GM19238 (cell line): ENCODE data around the gene APCDD1L.
"Not testable (repeated sequence)": the region's sequence is repeated elsewhere in the genome, so short reads cannot be mapped to it uniquely, and the experiment has no call there.

Experiments
- DNase-seq: peaks from one replicate; pipeline ENCODE4 v3.0.0; 2011; ENCODE audit warnings: low spot score; ENCODE audit not compliant: insufficient read length

Gene APCDD1L

DNA sequence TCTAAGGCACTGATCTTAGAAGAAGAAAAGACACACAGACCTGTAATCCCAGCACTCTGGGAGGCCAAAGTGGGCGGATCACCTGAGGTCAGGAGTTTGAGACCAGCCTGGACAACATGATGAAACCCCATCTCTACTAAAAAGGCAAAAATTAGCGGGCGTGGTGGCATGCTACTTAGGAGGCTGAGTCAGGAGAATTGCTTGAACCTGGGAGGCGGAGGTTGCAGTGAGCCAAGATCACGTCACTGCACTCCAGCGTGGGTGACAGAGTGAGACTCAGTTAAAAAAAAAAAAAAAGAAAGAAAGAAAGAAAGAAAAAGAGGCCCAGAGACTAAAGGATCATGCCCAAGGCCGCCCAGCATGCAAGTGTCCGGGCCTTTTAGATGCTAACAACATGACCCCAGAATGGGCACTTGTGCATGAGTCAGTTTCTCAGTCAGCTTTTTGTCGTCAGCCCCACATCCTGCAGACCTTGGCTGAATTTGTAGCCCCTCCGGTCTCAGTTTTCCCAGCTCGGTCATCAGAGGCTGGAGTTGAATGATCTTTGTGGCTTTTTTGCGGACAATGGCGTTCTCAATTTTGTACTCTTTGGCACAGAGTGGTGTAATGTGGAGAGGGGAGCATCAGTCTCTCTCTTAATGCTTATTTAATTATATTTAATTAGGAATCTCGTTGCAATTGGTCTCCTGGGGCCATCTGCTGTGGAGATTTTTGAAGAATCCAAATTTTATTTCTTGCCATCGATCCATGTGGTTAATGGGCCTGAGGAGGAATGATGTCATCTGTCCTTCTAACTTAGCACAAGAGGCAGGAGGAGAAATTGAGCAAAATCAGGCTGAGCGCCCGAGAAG, 30.6 kb upstream of the APCDD1L start:
- no peak for DNase-seq

DNA sequence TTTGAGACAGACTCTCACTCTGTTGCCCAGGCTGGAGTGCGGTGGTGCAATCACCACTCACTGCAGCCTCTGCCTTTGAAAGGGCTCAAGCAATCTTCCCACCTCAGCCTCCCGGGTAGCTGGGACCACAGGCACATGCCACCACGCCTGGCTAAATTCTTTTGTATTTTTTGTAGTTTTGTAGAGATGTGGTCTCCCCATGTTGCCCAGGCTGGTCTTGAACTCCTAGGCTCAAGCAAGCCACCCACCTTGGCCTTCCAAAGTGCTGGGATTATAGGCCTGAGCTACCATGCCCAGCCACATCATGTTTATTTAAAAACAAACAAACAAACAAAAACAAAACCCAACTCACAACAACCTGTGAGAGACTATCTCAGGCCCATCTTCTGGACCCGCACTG, 29.7 kb upstream of the APCDD1L start:
- DNase-seq, result no peak

DNA sequence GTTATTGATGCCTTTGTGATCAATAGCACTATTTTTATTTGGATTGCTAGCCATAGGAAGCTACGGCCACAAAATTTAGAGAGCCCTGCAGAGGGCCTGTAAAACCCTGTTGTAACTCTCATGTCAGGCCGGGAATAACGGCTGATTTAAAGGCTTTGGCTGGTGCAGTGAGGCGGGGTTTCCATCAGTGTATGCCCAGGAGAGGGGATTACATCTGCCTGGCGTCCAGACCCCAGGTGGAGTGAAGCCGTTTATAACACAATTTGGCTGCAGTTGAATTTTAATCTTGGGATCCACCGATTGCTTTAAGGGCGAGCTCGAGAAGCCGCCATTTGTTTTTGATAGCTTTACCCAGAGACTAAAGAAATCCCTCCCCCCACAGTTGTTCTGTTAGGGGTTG, 29.1 kb upstream of the APCDD1L start:
- DNase-seq, result no peak

DNA sequence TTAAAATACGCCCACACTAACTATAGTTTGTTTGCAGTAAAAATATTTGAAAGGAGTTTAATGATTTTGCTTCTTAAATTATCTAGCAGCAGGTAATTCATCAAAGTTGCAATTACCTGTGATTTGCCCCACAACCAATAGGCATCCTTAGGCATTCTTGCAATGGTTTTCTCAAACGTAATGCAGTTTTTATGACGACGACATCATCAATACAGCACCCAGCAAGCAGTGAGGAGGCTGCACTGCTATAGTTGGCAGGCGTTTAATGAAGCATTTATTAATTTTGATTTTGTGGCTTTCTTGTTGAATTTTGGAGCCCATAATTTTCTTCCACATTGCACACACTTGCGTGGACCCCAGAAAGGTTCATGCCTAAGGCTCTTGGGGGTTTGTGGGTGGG, 28.1 kb upstream of the APCDD1L start:
- no peak for DNase-seq

DNA sequence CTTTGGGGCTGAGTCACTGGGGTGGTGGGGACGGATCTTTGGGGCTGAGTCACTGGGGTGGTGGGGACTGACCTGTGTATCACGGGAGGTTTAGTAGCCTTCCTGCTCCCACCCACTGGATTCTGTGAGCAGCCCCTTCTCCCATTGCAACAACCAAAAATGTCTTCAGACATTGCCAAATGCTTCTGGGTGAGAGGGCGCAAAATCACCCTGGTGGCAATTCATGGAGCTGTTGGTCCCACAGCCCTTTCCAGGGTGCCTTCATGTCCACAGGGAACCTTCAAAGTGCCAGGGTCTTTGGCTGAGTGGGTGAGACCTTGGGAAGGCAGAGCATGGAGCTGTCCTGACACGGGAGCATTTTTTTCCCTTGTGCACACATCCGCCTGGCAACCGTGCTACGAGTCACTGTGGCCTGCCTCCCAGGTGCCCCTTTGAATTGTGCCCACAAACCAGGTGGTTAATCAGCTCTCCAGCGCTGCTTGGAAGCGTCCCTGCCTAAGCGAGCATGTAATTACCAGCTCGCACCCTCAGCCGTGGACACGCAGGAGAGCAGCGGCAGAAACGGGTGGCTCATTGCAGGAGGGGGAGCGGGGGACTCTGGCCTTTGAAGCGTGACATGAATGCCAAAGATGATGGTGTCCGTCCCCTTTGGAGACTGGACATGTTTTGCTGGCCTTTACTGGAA, 27.4 kb upstream of the APCDD1L start:
- DNase-seq, result no peak

GRCh38 chr20:58542034-58542410, 26.8 kb upstream of the APCDD1L start:
- DNase-seq, result not testable (repeated sequence)

DNA sequence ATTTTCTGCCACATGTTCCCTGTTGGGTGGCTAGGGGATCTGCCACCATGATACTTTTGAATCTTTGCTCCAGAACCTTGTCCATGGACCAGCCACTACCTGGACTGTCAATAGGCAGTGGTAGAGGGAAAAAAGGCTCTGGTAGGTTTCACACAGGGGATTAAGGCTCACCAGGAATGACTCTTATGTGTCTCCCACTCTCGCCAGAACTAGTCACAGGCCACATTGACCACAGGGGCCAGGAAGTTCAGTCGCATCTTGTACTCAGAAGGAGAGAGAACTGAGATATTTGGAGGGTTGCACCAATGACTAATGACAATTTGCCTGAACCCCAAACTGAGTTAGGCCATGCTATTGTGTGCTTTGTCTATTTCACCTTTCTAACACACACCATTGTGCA, 23.6 kb upstream of the APCDD1L start:
- DNase-seq, result no peak

- no peak for DNase-seq
Measured at GRCh38 chr20:58537831-58538230, 22.6 kb upstream of the APCDD1L start.

DNA sequence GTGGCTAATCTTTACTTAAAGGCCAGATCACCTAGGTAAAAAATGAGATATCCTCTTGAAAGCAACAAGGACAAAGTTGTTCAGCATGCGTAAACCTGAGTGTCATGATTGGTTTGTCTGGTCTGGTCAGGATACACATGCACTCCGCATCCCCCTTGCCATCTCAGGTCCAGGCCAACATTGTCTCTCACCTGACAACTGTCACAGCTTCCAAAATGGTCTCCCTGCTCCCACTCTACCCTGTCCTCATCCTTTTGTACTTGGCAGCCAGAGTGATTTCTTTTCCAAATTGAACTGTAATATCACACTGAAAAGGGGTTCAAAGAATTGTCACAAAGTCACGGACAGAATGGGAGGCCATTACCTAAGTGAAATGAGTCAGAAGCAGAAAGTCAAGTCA, 21.1 kb upstream of the APCDD1L start:
- no peak for DNase-seq

GRCh38 chr20:58531657-58532056, 16.5 kb upstream of the APCDD1L start:
- no peak for DNase-seq

DNA sequence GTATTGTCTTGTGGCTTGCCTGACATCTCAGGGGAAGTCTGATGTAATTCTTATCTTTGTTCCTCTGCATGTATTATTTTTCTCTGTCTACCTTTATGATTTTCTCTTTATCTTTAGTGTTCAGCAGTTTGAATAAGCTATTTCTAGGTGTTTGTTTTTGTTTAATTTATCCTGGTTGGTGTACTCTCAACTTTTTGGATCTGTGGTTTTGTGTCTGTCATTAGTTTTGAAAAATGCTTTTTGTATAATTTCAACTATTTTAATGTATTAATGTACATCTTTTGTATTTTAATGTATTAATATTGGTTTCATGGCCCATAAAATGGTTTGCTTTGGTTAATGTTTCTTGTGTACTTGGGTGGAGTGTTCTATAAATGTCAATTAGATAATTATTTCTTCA, 15.9 kb upstream of the APCDD1L start:
- DNase-seq, result no peak

GRCh38 chr20:58528412-58528811, 13.2 kb upstream of the APCDD1L start:
- no peak for DNase-seq

DNA sequence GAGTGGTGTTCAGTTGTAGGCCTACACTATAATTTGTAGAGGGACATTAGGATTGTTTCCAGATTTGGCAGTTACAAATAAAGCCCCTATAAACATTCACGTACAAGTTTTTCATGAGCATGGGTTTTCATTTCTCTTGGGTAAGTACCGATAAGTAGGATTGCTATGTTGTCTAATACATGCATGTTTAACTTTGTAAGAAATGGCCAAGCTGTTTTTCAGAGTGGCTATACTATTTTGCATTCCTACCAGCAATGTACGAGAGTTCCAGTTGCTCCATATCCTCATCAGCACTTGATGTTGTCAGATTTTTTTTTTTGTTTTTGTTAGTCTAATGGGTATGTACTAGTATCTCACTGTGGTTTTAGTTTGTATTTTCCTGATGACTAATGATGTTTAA, 11.2 kb upstream of the APCDD1L start:
- no peak for DNase-seq

DNA sequence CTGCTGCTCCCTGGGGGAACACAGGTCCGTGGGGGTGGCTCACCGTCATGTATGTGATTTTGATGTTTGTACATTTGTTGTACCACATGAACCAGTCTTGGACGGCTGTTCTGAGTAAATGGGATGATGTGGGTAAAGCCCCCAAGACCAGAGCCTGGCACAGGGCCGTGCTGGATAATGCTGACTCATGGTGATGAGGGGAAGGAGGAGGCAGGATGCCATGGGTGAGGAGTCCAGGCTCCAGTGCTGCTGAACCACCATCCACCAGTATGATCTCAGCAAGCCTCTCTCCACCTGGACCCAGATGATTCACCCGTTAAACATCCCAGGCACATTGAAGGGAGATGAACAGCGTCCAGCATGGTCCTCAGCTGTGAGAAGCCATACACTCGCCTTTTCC, 9.6 kb upstream of the APCDD1L start:
- DNase-seq, result no peak

DNA sequence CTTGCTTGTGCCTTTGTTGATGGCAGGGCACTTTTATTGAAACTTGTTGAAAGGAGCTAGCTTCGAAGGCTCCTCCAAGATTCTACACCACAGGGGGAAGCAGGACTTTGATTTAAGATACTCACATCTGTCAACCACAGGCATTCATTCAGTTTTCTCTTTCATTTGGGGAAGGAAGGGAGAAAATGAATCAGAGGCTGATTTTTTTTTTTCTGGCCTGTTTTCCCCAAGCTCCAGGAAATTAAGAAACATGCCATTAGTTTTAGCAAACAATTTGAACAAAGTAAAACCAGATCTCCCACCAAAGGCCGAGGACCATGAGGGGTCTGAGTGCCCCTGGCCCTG, 8.7 kb upstream of the APCDD1L start:
- no peak for DNase-seq

- DNase-seq, result no peak
Measured at GRCh38 chr20:58523072-58523970, 8.1 kb upstream of the APCDD1L start.

DNA sequence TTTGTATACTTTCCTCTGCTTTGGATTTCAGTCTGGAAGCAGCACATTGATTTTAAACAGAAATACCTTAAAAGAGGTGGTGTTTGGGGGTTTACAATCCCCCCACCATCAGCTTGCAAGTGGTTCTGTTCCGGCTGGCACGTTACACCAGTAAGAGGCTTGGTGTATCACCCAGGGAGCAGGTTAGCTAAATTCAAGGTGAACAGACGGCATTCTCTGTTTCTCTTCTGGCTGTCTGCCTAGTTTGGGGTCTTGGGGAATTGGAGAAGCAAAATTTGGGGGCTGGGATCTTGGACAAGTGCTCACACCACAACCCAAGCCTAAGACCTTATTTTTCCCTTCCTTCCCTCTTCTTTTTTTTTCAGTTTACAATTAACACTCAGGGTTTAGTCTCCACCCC, 7.5 kb upstream of the APCDD1L start:
- no peak for DNase-seq

DNA sequence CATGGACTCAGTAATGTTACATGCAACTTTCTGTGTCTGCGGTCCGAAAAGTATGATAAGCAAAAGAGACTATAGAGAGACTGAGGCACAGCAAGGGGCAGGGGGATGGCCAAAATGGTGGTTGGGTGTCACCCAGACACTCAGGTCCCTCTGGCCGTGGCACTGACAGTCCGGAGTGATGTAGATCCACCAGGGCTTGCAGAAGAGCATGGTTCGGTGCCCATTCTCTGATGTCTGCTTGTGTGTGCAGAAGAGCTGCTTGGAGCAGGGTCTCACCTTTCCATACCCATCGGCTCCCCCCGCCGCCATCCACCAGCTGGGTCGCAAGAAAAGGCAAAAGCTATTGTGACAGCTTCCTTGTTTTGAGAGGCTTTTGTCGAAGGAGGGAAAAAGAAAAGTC, 6.6 kb upstream of the APCDD1L start:
- no peak for DNase-seq

DNA sequence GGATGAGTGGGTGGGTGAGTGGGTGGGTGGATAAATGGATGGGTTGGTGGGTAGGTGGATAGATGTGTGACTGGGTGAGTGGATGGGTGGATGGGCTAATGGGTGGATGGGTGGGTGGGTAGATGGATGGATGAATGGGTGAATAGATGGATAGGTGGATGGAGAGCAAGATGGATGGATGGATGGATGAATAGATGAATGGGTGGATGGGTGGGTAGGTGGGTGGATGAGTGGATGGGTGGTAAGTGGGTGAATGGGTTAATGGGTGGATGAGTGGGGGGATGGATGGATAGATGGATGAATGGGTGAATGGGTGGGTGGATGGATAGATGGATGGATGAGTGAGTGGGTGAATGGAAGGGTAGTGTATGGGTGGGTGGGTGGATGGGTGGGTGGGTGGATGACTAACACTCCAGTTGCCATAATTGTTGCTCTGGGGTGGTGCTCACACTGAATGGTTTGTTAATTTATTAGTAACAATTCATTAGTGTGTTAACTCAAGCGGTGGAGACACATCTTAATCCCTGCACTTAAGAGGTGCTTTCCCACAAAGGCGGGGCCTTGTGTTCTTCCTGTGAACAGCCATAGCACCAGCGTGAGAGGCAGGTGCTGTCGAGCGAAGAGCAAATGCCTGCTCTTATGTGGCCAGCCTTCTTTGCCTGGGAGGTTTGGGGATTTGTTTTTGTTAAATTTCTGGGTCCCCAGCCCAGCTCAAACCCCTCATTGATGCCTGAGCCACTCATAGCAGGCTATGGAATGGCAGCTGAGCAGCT, 4.9 kb upstream of the APCDD1L start:
- DNase-seq, result no peak

DNA sequence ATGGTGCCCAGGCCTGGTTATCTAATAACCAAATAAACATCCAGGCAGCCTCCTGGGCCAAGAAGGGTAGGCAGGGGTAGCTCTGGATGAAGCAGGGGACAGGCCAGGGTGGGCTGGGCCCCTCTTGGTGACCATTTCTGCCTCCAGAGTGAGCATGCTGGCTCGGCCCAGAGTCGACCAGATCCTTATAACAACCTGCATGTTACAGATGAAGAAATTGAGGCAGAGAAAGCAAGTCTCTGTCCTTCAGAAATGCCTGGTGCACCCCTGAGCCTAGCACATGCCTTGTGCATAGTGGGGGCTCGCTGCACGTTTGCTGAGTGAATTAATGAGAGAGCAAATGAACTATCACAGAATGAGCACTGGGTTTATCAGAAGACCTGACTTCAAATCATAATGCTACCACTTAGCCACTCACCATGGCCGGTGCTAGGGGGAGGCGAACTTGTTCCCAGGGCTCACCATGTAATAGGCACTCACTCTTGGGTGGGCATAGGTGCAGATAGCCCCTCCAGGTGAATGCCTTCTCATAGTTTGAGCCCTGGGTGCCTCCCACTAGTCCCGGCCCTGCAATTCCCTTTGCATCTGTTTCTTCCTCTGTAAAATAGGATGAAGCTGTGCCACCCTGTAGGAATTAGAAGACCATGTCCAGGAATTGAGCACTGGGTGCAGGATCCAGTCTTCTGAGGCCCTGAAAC, 3.8 kb upstream of the APCDD1L start:
- DNase-seq, result no peak

GRCh38 chr20:58518387-58518786, 3.2 kb upstream of the APCDD1L start:
- DNase-seq, result no peak
